PC-3 (cell line): ENCODE data around the gene KRTAP9-2. TPM values are rescaled to one million over a fixed set of nuclear protein-coding genes. Genes with fewer than 3 reads are reported as not detected.
"Not testable (repeated sequence)": the region's sequence is repeated elsewhere in the genome, so short reads cannot be mapped to it uniquely, and the experiment has no call there.

ENCODE experiments used
- ATAC-seq: fragments of 200-7000 bp; cut with Tn5 transposase; 2 replicates; pipeline ENCODE4 v1.9.1; 2020; ENCODE audit warnings: mild to moderate bottlenecking, moderate library complexity
- Bru-seq: library from RNA; stranded (reverse); fragments of 400-500 nt; gene quantifications from one replicate; lab custom pipeline; 2021; lab: Mats Ljungman, UMichigan
- BruChase-seq, 2 experiments: library from RNA; stranded (reverse); fragments of 400-500 nt; gene quantifications; one replicate each; lab custom pipeline; 2021; lab: Mats Ljungman, UMichigan
- BruUV-seq: library from RNA; stranded (reverse); fragments of 400-500 nt; replicated peaks from 2 replicates; lab custom pipeline; 2021; lab: Mats Ljungman, UMichigan
- CTCF ChIA-PET: fragments of 300-600 bp; sonication (Branson Sonifier 250); formaldehyde crosslinking; loops from one replicate; lab custom pipeline; 2022; ENCODE audit warnings: antibody characterized with exemption; lab: Charles Lee
- POLR2A ChIA-PET: fragments of 300-600 bp; sonication (Branson Sonifier 250); formaldehyde crosslinking; loops from one replicate; lab custom pipeline; 2022; ENCODE audit warnings: antibody characterized with exemption; ENCODE audit not compliant: unreplicated experiment; lab: Charles Lee
- DNase-seq: peaks from one replicate; pipeline ENCODE4 v3.0.0-alpha.2; 2015
- H2AFZ ChIP-seq: fragments of 300-600 bp; sonication (generic); 2 replicates; pipeline ENCODE4 v1.6.0; 2016; ENCODE audit warnings: antibody characterized with exemption, low read length
- H3F3A ChIP-seq: fragments of 300-600 bp; sonication (generic); one replicate; pipeline ENCODE4 v1.6.0; 2017; ENCODE audit warnings: antibody characterized with exemption, low read length, control low read depth, mild to moderate bottlenecking; ENCODE audit not compliant: unreplicated experiment
- H3K27ac ChIP-seq: fragments of 300-600 bp; sonication (generic); 2 replicates; pipeline ENCODE4 v1.5.1; 2016; ENCODE audit warnings: mild to moderate bottlenecking, low read length
- H3K27me3 ChIP-seq: fragments of 300-600 bp; sonication (generic); 2 replicates; pipeline ENCODE4 v1.6.1; 2016; ENCODE audit warnings: low read length, mixed read lengths
- H3K36me3 ChIP-seq: fragments of 300-600 bp; sonication (generic); 2 replicates; pipeline ENCODE4 v1.6.1; 2016; ENCODE audit warnings: low read depth, mixed run types, low read length, mixed read lengths
- H3K4me1 ChIP-seq: fragments of 300-600 bp; sonication (generic); 2 replicates; pipeline ENCODE4 v1.5.1; 2016; ENCODE audit warnings: low read length; ENCODE audit not compliant: insufficient read depth
- H3K4me2 ChIP-seq: fragments of 300-600 bp; sonication (generic); 2 replicates; pipeline ENCODE4 v1.6.0; 2016; ENCODE audit warnings: low read length
- H3K4me3 ChIP-seq: fragments of 300-600 bp; sonication (generic); 2 replicates; pipeline ENCODE4 v1.5.1; 2016; ENCODE audit warnings: mild to moderate bottlenecking, low read length, mixed read lengths
- H3K79me2 ChIP-seq: fragments of 300-600 bp; sonication (generic); 2 replicates; pipeline ENCODE4 v1.6.1; 2017; ENCODE audit warnings: low read length, mixed read lengths
- H3K9ac ChIP-seq: fragments of 300-600 bp; sonication (generic); 2 replicates; pipeline ENCODE4 v1.6.0; 2016; ENCODE audit warnings: mild to moderate bottlenecking, low read length
- H3K9me2 ChIP-seq: fragments of 300-600 bp; sonication (generic); replicated peaks from 2 replicates; pipeline ENCODE4 v1.6.1; 2016; ENCODE audit warnings: mixed run types, low read length, mixed read lengths
- H3K9me3 ChIP-seq: fragments of 300-600 bp; sonication (generic); 2 replicates; pipeline ENCODE4 v1.6.1; 2016; ENCODE audit warnings: low read length, mixed read lengths
- H4K20me1 ChIP-seq: fragments of 300-600 bp; sonication (generic); 2 replicates; pipeline ENCODE4 v1.6.1; 2016; ENCODE audit warnings: low read length, mixed read lengths
- CTCF ChIP-seq: fragments of 300-600 bp; sonication (generic); conservative IDR thresholded peaks from 2 replicates; pipeline ENCODE4 v1.5.1; 2017; ENCODE audit warnings: antibody characterized with exemption, low read depth, mild to moderate bottlenecking, low read length
- EZH2 ChIP-seq: fragments of 300-600 bp; sonication (generic); IDR thresholded peaks from one replicate; pipeline ENCODE4 v1.6.1; 2017; ENCODE audit warnings: antibody characterized with exemption, mild to moderate bottlenecking, low read length; ENCODE audit not compliant: unreplicated experiment
- EZH2phosphoT487 ChIP-seq: fragments of 300-600 bp; sonication (generic); IDR thresholded peaks from 2 replicates; pipeline ENCODE4 v1.6.1; 2018; ENCODE audit warnings: mild to moderate bottlenecking, antibody characterized with exemption, low read length, borderline replicate concordance
- intact Hi-C: fragments of 100-400 bp; cut with micrococcal nuclease; formaldehyde crosslinking; loops from 2 replicates; pipeline ENCODE4 v1.9.0; 2023
- long read RNA-seq: library from polyadenylated mRNA; unstranded; transcript quantifications from one replicate; pipeline ENCODE4 v2.0.0, GENCODE V29; 2021; ENCODE audit not compliant: unreplicated experiment
- total RNA-seq: library from RNA; depleted of rRNA; stranded (reverse); fragments of >200 nt; gene quantifications from 2 replicates; pipeline ENCODE4 v1.2.3, GENCODE V29; 2014; rRNA removed

The KRTAP9-2 gene
- total RNA-seq (not detected in 2 replicates), Bru-seq, nascent RNA (not detected), BruChase-seq, experiment 1, labeled RNA remaining after a 6-hour chase (not detected), BruChase-seq, experiment 2, labeled RNA remaining after a 2-hour chase (not detected)
- long read RNA-seq: 0 reads

GRCh38 chr17:41226598-41227095 is at the start of gene KRTAP9-2:
KRTAP9-2 (plus strand) TSS chr17:41226648; CDS start chr17:41226655, 7 bp downstream.
- CTCF ChIA-PET, POLR2A ChIA-PET, H3F3A ChIP-seq, H3K27me3 ChIP-seq, H3K79me2 ChIP-seq, H3K36me3 ChIP-seq, H3K4me2 ChIP-seq, H3K9me2 ChIP-seq, DNase-seq, H3K4me3 ChIP-seq, H4K20me1 ChIP-seq, BruUV-seq, ATAC-seq, intact Hi-C loops, H3K9ac ChIP-seq, H2AFZ ChIP-seq, H3K9me3 ChIP-seq, H3K4me1 ChIP-seq, H3K27ac ChIP-seq: not testable (repeated sequence)

- H3F3A ChIP-seq: no peaks in the 10 kb centered on the region
- H3K27me3 ChIP-seq: no peaks in the 10 kb centered on the region
- no peaks in the 10 kb centered on the region for H3K79me2 ChIP-seq
- DNase-seq (no peak), ATAC-seq (no peak)
- TF ChIP-seq EZH2phosphoT487 (no peak), CTCF (no peak), EZH2 (no peak)
- no peak overlapping the region for H3K9ac ChIP-seq
- ChIA-PET CTCF (no interaction called here), POLR2A (no interaction called here)
- BruUV-seq: no TSS peak
- H3K36me3 ChIP-seq: no peaks in the 10 kb centered on the region
- no peak overlapping the region for H3K27ac ChIP-seq
- peaks cover 4% of the 10 kb centered on the region; the same call in 1 of the 2 replicates for H3K4me1 ChIP-seq
- H3K9me3 ChIP-seq: no peaks in the 10 kb centered on the region
- intact Hi-C loops: no loop called here
- no peak overlapping the region for H3K4me2 ChIP-seq
- no peak overlapping the region for H2AFZ ChIP-seq
- no peaks in the 10 kb centered on the region for H3K9me2 ChIP-seq
- H3K4me3 ChIP-seq: no peak overlapping the region
- H4K20me1 ChIP-seq: no peaks in the 10 kb centered on the region
Observed at GRCh38 chr17:41176744-41177387, 49.6 kb upstream of the KRTAP9-2 start.

- DNase-seq (no peak), ATAC-seq (no peak)
- H3K4me3 ChIP-seq: no peak within 1 kb of the TSS
- H3K9me2 ChIP-seq: no peaks in the 10 kb centered on the region
- no peak within 1 kb of the TSS for H3K27ac ChIP-seq
- H3K9me3 ChIP-seq: no peaks in the 10 kb centered on the region
- no peak within 1 kb of the TSS for H2AFZ ChIP-seq
- no peak within 1 kb of the TSS for H3K9ac ChIP-seq
- no peak within 1 kb of the TSS for H3K4me2 ChIP-seq
- H3K36me3 ChIP-seq: no peaks in the 10 kb centered on the region
- TF ChIP-seq EZH2phosphoT487: no peak
- TF ChIP-seq CTCF: no peak
- no peak for TF ChIP-seq EZH2
- H3F3A ChIP-seq: no peaks in the 10 kb centered on the region
- no TSS peak for BruUV-seq
- CTCF ChIA-PET: no interaction called here
- H3K27me3 ChIP-seq: no peaks in the 10 kb centered on the region
- intact Hi-C loops: no loop called here
- H3K4me1 ChIP-seq: peaks cover 4% of the 10 kb centered on the region; the same call in 1 of the 2 replicates
- H4K20me1 ChIP-seq: no peaks in the 10 kb centered on the region
- POLR2A ChIA-PET: no interaction called here
- no peaks in the 10 kb centered on the region for H3K79me2 ChIP-seq
Observed at GRCh38 chr17:41177727-41178271, 48.6 kb upstream of the KRTAP9-2 start, which contains the start of gene KRTAP4-2. KRTAP4-2 (minus strand) TSS chr17:41178221; CDS start chr17:41178164, 57 bp downstream.
